Activated T-cell treated with anti-CD3 and anti-CD28 coated beads, Interleukin-2, amount 50 U/mL, for 4 hours (primary cell): ENCODE measurements around the gene RGS7. TPM values are rescaled to one million over a fixed set of nuclear protein-coding genes. Genes with fewer than 3 reads are reported as not detected.

Source experiments
- ATAC-seq, 2 donors: fragments of 200-7000 bp; cut with Tn5 transposase; one replicate each; pipeline ENCODE4 v1.10.0; 2021
- DNase-seq: peaks from one replicate; pipeline ENCODE4 v3.0.0-alpha.2; 2020
- H3K27me3 Mint-ChIP-seq: one replicate; pipeline ENCODE4 v1.8.0; 2021; ENCODE audit warnings: low read depth, mixed read lengths
- H3K36me3 Mint-ChIP-seq: one replicate; pipeline ENCODE4 v1.8.0; 2022; ENCODE audit warnings: mixed read lengths; ENCODE audit not compliant: insufficient read depth
- H3K4me1 Mint-ChIP-seq: one replicate; pipeline ENCODE4 v1.8.0; 2021; ENCODE audit warnings: low read depth, mixed read lengths
- H3K4me3 Mint-ChIP-seq: one replicate; pipeline ENCODE4 v1.8.0; 2021; ENCODE audit warnings: mild to moderate bottlenecking, moderate library complexity, mixed read lengths
- H3K9me3 Mint-ChIP-seq: one replicate; pipeline ENCODE4 v1.8.0; 2021; ENCODE audit warnings: mixed read lengths
- total RNA-seq, 3 donors: library from RNA; stranded (reverse); gene quantifications; one replicate each; pipeline ENCODE4 v1.2.1, GENCODE V29; 2021

Gene RGS7
- total RNA-seq = not detected

DNA sequence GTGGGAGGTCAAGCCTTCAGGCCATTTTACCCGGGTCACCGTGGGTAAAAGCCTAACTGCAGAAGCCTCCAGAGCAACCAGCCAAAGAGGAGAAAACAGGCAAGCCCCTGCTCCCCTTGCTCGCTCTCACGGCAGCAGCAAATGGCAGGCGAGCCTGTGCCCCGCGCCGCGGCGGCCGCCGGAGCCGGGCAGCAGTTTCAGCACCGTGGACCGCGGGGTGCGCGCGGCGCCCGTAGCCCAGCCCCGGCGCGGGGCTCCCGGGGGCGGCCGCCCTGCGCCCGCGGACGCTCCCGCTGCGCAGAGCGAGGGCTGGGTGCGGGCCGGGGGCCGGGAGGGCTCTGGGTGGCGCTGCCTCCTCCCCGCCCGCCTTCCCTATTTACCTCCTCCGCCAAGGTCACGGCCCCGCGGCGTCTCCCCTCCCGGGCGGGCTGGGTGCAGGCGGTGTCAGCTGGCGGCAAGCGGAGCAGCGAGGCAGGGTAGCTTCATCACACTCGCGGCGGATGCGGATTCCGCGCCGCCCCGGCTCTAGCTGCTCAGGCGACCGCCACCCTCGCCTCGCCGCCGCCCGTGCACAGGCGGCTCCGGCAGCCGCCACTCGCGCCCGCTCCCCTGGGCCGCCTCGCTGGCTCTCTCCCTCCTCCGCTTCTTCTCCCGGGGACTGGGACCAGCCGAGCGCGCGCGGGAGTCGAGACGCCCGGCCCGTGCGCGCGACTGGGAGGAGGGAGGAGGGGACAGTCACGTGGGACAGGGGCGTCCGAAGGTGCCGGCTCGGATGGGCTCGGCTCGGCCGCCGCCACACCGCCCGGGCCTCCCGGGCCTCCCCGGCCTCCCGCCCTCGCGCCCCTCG lies at the start of gene RGS7:
Gene RGS7, minus strand, starts transcription at position 687 of the 847 bp plus-strand sequence.
- no peak for DNase-seq
- Mint-ChIP-seq H3K4me3 (peak within 1 kb of the TSS; percentile 50), H3K9me3 (no peaks in the 10 kb centered on the region), H3K27me3 (peaks cover 42% of the 10 kb centered on the region), H3K36me3 (no peaks in the 10 kb centered on the region), H3K4me1 (peaks cover 4% of the 10 kb centered on the region)
- ATAC-seq = peak; percentile 58 to 69

DNA sequence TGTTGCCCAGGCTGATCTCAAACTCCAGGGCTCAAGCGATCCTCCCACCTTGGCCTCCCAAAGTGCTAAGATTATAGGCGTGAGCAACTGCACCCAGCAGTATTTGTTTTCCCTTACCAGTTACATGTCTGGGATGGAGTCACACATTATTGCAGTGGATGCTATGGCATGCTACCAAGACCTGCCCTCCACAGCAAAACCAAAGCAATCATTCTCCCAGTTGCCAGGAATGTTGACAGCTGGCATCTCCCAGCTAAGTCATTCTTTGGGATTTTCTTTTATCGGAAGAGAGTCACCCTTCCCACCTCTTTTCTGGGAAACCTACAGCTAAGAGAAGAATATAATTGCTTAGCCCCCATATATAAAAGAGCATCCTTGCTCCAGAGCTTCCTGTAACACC lies 49.4 kb upstream of the RGS7 start:
- ATAC-seq (no peak), DNase-seq (no peak)
- peaks cover 4% of the 10 kb centered on the region for H3K27me3 Mint-ChIP-seq
- H3K4me1 Mint-ChIP-seq = no peaks in the 10 kb centered on the region
- H3K4me3 Mint-ChIP-seq = no peak overlapping the region
- H3K36me3 Mint-ChIP-seq = no peaks in the 10 kb centered on the region
- no peaks in the 10 kb centered on the region for H3K9me3 Mint-ChIP-seq

DNA sequence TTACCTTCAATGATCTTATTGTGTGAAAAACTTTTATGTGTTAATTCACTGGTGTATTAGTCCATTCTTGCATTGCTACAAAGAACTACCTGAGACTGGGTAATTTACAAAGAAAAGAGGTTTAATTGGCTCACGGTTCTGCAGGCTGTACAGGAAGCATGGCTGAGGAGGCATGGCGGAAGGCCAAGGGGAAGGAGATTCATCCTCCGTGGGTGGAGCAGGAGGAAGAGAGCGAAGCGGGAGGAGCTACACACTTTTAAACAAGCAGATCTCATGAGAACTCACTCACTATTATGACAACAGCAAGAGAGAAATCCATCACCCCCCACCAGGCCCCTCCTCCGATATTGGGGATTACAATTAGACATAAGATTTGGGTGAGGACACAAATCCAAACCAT lies 44.2 kb upstream of the RGS7 start:
- no peak for DNase-seq
- no peaks in the 10 kb centered on the region for H3K36me3 Mint-ChIP-seq
- ATAC-seq = no peak
- no peaks in the 10 kb centered on the region for H3K9me3 Mint-ChIP-seq
- no peaks in the 10 kb centered on the region for H3K27me3 Mint-ChIP-seq
- H3K4me1 Mint-ChIP-seq = no peaks in the 10 kb centered on the region
- no peak overlapping the region for H3K4me3 Mint-ChIP-seq

DNA sequence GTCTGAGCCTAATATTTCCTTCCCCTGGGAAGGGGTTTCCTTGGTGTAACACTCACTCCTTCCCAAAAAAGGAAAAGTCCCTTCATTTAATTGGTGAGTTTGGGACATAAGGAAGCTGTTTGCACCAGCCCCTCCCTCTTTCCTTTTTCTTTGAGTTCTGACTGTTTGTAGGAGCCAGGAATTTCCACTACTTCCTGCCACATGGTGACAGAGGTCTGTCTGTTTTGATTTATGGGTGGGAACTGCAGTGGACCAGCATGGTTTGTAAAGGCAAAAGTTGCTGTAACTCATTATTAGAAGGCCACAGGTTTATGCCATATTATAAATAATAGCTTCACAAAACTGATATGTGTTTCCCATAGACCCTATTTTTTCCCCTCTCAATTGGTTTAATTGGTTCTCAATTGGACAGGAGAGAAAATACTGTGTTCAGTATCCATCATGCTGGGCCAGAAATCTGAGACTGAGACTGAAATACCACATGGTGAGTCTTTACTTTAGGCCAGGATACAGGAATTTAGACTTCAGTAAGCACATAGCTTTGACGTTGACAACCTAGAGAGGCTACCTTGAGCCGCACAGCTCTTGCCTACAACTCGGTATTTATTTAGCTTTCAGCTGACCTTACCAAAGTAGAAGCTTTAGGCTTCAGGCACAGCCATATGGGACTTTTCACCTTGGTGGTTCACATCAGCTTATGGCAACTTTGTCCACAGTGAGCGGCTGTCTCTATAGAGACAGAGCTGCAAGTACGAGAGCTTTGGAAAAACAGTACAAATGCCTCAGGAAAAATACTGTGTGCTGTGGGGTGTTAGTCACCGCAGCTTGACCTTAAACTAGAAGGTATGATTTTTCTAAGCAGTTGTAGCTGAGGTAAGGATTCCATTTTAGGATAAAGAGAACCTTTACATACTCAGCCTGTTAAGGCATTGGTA lies 40.0 kb upstream of the RGS7 start:
- Mint-ChIP-seq H3K4me1 (no peaks in the 10 kb centered on the region), H3K27me3 (peaks cover 3% of the 10 kb centered on the region), H3K36me3 (no peaks in the 10 kb centered on the region), H3K9me3 (no peaks in the 10 kb centered on the region), H3K4me3 (no peak overlapping the region)
- DNase-seq (no peak), ATAC-seq (no peak)

GRCh38 chr1:241391926-241392710 lies 35.1 kb upstream of the RGS7 start:
- H3K9me3 Mint-ChIP-seq = no peaks in the 10 kb centered on the region
- no peak for ATAC-seq
- no peaks in the 10 kb centered on the region for H3K36me3 Mint-ChIP-seq
- peaks cover 3% of the 10 kb centered on the region for H3K27me3 Mint-ChIP-seq
- no peak for DNase-seq
- no peak overlapping the region for H3K4me3 Mint-ChIP-seq
- H3K4me1 Mint-ChIP-seq = no peaks in the 10 kb centered on the region

DNA sequence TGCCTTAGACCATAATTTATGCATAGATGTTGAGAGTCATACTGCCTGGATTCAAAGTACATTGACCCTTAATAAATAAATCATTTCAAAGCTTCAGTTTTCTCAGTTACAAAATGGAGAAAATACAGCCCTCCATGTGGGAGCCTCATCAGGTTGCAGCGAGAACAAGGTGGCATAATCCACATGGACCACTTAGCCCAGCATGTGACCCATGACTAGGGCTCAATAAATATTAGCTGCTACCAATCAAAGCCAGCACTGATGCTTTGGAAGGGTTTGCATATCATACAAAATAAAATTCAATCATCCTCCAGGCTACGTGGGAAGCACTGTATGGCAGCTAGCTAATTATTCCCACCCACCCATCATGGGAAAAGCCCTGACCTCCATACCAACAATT lies 33.5 kb upstream of the RGS7 start:
- H3K4me3 Mint-ChIP-seq = no peak overlapping the region

DNA sequence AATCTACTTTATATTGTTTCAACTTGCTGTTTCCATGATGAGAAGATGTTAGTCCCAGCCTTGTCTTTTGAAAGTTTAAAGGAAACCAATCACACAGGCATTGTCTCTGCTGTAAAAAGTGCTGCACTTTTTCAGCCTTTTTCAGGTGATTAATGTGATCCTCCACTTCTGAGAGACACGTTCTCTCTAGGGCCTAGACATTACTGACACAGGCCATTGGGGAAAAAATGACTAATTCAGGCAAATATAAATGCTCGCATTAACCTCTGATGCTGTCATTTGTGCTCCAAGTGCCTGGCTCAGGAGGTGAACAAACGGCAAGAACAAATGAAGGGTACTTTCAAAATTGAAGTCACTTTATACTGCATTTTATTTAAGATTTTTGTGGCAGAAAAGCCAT lies 32.4 kb upstream of the RGS7 start:
- peaks cover 3% of the 10 kb centered on the region for H3K27me3 Mint-ChIP-seq
- H3K9me3 Mint-ChIP-seq = no peaks in the 10 kb centered on the region
- no peak overlapping the region for H3K4me3 Mint-ChIP-seq
- H3K4me1 Mint-ChIP-seq = no peaks in the 10 kb centered on the region
- no peak for DNase-seq
- H3K36me3 Mint-ChIP-seq = no peaks in the 10 kb centered on the region
- no peak for ATAC-seq

More for the DNA sequence above, 33.5 kb upstream of the RGS7 start:
- Mint-ChIP-seq H3K27me3 (peaks cover 3% of the 10 kb centered on the region), H3K9me3 (no peaks in the 10 kb centered on the region), H3K4me1 (no peaks in the 10 kb centered on the region), H3K36me3 (no peaks in the 10 kb centered on the region)
- no peak for ATAC-seq
- no peak for DNase-seq

DNA sequence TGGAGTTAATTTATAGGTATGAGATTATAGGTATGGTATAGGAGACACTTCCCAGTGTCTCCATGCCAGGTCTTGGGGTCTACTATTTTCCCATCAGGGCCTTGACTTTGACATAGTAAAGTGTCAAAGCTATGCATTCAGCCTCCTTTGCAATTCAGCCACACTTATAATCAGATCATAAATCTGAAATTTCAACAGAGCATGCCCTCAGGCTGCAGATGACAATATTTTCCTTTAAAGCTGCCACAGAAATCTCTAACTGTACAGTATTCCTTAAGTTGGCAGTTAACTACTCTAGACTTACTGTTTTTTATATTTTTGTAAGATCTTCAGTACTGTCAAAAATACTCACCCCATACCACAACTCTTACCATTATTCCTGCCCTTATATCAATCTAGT lies 30.2 kb upstream of the RGS7 start:
- H3K36me3 Mint-ChIP-seq = no peaks in the 10 kb centered on the region
- H3K4me1 Mint-ChIP-seq = no peaks in the 10 kb centered on the region
- ATAC-seq (no peak), DNase-seq (no peak)
- no peak overlapping the region for H3K4me3 Mint-ChIP-seq
- H3K27me3 Mint-ChIP-seq = no peaks in the 10 kb centered on the region
- H3K9me3 Mint-ChIP-seq = no peaks in the 10 kb centered on the region

GRCh38 chr1:241376701-241377100 lies 19.7 kb upstream of the RGS7 start:
- Mint-ChIP-seq H3K36me3 (no peaks in the 10 kb centered on the region), H3K4me3 (no peak overlapping the region), H3K27me3 (no peaks in the 10 kb centered on the region), H3K4me1 (no peaks in the 10 kb centered on the region), H3K9me3 (peaks cover 4% of the 10 kb centered on the region)
- no peak for ATAC-seq
- DNase-seq = no peak

DNA sequence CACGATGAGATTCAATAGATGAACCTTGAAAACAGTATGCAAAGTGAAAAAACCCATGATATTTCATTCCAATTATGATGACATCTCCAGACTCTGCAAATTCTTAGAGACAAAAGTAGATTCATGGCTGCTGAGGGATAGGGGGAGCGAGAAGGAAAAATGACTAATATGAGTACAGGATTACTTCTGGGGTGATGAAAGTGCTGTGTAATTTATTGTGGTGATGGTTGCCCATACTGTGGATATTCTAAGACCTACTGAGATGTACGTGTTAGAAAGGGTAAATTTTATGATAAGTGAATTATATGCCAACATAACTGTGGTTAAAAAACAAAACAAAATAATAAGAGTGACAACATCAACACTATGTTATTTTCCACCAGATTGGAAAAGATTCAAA lies 18.9 kb upstream of the RGS7 start:
- Mint-ChIP-seq H3K4me3 (no peak overlapping the region), H3K9me3 (peaks cover 4% of the 10 kb centered on the region), H3K4me1 (no peaks in the 10 kb centered on the region), H3K36me3 (no peaks in the 10 kb centered on the region), H3K27me3 (no peaks in the 10 kb centered on the region)
- DNase-seq (no peak), ATAC-seq (no peak)

DNA sequence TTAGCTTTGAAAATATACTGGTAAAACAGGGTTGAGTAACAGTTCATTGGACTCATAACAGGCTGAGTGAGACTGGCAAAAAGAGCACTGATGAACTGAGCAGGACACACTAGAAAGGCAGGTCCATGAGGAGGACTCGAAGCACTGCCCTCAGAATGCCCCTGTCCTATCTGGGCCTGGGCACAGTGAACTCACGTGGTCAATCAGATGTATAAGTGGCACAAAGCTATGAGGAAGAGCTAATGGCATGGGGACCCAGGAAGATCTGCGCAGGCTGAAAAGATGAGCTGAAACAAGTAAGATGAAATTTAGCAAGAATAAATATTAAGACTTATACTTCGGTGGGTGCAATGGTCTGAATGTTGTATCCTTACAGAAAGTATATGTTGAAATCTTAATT lies 9.2 kb upstream of the RGS7 start:
- Mint-ChIP-seq H3K4me3 (no peak overlapping the region), H3K9me3 (peaks cover 11% of the 10 kb centered on the region), H3K4me1 (no peaks in the 10 kb centered on the region), H3K27me3 (peaks cover 4% of the 10 kb centered on the region), H3K36me3 (no peaks in the 10 kb centered on the region)
- no peak for DNase-seq
- ATAC-seq = no peak

DNA sequence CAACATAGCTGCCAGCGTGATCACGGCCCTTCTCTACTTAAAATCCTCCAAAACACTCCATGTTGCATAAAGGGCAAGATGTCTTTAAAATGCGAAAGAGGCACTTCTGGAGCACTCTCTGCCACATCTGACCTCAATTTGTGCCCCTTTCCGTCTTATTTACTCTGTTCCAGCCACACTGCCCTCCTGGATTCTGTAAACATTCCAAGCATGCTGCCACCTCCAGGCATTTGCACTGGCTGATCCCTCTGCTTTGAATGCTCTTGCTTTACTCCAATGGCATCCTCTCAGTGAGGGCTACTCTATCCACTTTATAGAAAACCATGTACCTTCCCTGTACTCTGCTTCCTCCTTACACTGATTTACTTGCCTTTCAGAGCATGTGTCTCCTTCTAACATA lies 5.3 kb upstream of the RGS7 start:
- Mint-ChIP-seq H3K27me3 (peaks cover 31% of the 10 kb centered on the region), H3K36me3 (no peaks in the 10 kb centered on the region), H3K4me1 (peaks cover 2% of the 10 kb centered on the region), H3K4me3 (no peak overlapping the region), H3K9me3 (peaks cover 11% of the 10 kb centered on the region)
- ATAC-seq (no peak), DNase-seq (no peak)

DNA sequence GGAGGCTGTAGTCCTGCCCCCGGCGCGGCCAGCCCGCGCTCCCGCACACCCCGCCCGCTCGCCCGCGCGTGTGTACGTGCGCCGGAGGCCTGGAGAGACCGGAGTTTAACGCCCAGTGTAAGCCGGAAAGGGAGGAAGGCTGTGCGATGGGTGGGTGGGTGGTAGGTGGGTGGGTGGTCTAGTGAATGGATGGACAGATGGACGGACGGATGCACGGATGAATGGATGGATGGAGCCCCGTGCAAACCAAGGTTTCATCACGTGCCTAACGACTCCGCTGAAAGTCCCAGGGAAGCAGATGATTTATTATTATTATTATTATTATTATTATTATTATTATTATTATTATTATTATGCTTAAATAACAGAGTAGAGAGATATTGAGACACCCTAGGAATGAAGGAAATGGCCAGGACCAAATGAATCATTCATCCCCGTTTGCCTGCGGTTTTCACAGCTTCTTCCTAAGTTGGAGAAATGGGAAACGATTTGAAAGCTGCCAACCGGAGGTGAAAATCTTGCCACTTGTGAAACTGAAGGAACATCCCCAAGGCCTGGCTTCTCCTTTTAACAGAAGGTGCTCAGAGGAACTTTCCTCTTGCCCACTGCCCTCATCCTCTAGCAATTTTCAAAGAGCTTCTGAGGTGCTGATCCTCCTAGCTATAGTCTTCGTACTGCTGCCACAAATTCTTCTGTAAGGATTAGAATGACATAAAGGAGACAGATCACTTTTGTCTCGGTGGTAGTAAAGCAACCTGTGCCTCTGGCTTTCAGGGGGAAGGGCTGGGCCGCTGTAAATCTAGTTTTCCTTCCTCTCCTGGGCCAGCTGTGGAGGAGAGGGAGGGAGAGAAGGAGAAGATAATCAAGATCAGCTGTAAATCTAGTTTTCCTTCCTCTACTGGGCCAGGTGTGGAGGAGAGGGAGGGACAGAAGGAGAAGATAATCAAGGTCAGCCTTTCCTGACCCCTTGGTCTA lies 648 bp upstream of the RGS7 start:
- Mint-ChIP-seq H3K4me1 (peaks cover 4% of the 10 kb centered on the region), H3K27me3 (peaks cover 42% of the 10 kb centered on the region), H3K36me3 (no peaks in the 10 kb centered on the region), H3K9me3 (no peaks in the 10 kb centered on the region), H3K4me3 (no peak overlapping the region)
- ATAC-seq (peak in 1 of 2 donors; percentile 14), DNase-seq (no peak)
